PC-3 (cell line): ENCODE data around the gene ST8SIA4. TPM values are rescaled to one million over a fixed set of nuclear protein-coding genes. Genes with fewer than 3 reads are reported as not detected.

Experiments used
- ATAC-seq: fragments of 200-7000 bp; cut with Tn5 transposase; 2 replicates; pipeline ENCODE4 v1.9.1; 2020; ENCODE audit warnings: mild to moderate bottlenecking, moderate library complexity
- BruUV-seq: library from RNA; stranded (reverse); fragments of 400-500 nt; replicated peaks from 2 replicates; lab custom pipeline; 2021; lab: Mats Ljungman, UMichigan
- CTCF ChIA-PET: fragments of 300-600 bp; sonication (Branson Sonifier 250); formaldehyde crosslinking; loops from one replicate; lab custom pipeline; 2022; ENCODE audit warnings: antibody characterized with exemption; lab: Charles Lee
- POLR2A ChIA-PET: fragments of 300-600 bp; sonication (Branson Sonifier 250); formaldehyde crosslinking; loops from one replicate; lab custom pipeline; 2022; ENCODE audit warnings: antibody characterized with exemption; ENCODE audit not compliant: unreplicated experiment; lab: Charles Lee
- DNase-seq: peaks from one replicate; pipeline ENCODE4 v3.0.0-alpha.2; 2015
- H2AFZ ChIP-seq: fragments of 300-600 bp; sonication (generic); 2 replicates; pipeline ENCODE4 v1.6.0; 2016; ENCODE audit warnings: antibody characterized with exemption, low read length
- H3F3A ChIP-seq: fragments of 300-600 bp; sonication (generic); one replicate; pipeline ENCODE4 v1.6.0; 2017; ENCODE audit warnings: antibody characterized with exemption, low read length, control low read depth, mild to moderate bottlenecking; ENCODE audit not compliant: unreplicated experiment
- H3K27ac ChIP-seq: fragments of 300-600 bp; sonication (generic); 2 replicates; pipeline ENCODE4 v1.5.1; 2016; ENCODE audit warnings: mild to moderate bottlenecking, low read length
- H3K27me3 ChIP-seq: fragments of 300-600 bp; sonication (generic); 2 replicates; pipeline ENCODE4 v1.6.1; 2016; ENCODE audit warnings: low read length, mixed read lengths
- H3K36me3 ChIP-seq: fragments of 300-600 bp; sonication (generic); 2 replicates; pipeline ENCODE4 v1.6.1; 2016; ENCODE audit warnings: low read depth, mixed run types, low read length, mixed read lengths
- H3K4me1 ChIP-seq: fragments of 300-600 bp; sonication (generic); 2 replicates; pipeline ENCODE4 v1.5.1; 2016; ENCODE audit warnings: low read length; ENCODE audit not compliant: insufficient read depth
- H3K4me2 ChIP-seq: fragments of 300-600 bp; sonication (generic); 2 replicates; pipeline ENCODE4 v1.6.0; 2016; ENCODE audit warnings: low read length
- H3K4me3 ChIP-seq: fragments of 300-600 bp; sonication (generic); 2 replicates; pipeline ENCODE4 v1.5.1; 2016; ENCODE audit warnings: mild to moderate bottlenecking, low read length, mixed read lengths
- H3K79me2 ChIP-seq: fragments of 300-600 bp; sonication (generic); 2 replicates; pipeline ENCODE4 v1.6.1; 2017; ENCODE audit warnings: low read length, mixed read lengths
- H3K9ac ChIP-seq: fragments of 300-600 bp; sonication (generic); 2 replicates; pipeline ENCODE4 v1.6.0; 2016; ENCODE audit warnings: mild to moderate bottlenecking, low read length
- H3K9me2 ChIP-seq: fragments of 300-600 bp; sonication (generic); replicated peaks from 2 replicates; pipeline ENCODE4 v1.6.1; 2016; ENCODE audit warnings: mixed run types, low read length, mixed read lengths
- H3K9me3 ChIP-seq: fragments of 300-600 bp; sonication (generic); 2 replicates; pipeline ENCODE4 v1.6.1; 2016; ENCODE audit warnings: low read length, mixed read lengths
- H4K20me1 ChIP-seq: fragments of 300-600 bp; sonication (generic); 2 replicates; pipeline ENCODE4 v1.6.1; 2016; ENCODE audit warnings: low read length, mixed read lengths
- CTCF ChIP-seq: fragments of 300-600 bp; sonication (generic); conservative IDR thresholded peaks from 2 replicates; pipeline ENCODE4 v1.5.1; 2017; ENCODE audit warnings: antibody characterized with exemption, low read depth, mild to moderate bottlenecking, low read length
- EZH2 ChIP-seq: fragments of 300-600 bp; sonication (generic); IDR thresholded peaks from one replicate; pipeline ENCODE4 v1.6.1; 2017; ENCODE audit warnings: antibody characterized with exemption, mild to moderate bottlenecking, low read length; ENCODE audit not compliant: unreplicated experiment
- EZH2phosphoT487 ChIP-seq: fragments of 300-600 bp; sonication (generic); IDR thresholded peaks from 2 replicates; pipeline ENCODE4 v1.6.1; 2018; ENCODE audit warnings: mild to moderate bottlenecking, antibody characterized with exemption, low read length, borderline replicate concordance
- intact Hi-C: fragments of 100-400 bp; cut with micrococcal nuclease; formaldehyde crosslinking; loops from 2 replicates; pipeline ENCODE4 v1.9.0; 2023
- total RNA-seq: library from RNA; depleted of rRNA; stranded (reverse); fragments of >200 nt; gene quantifications from 2 replicates; pipeline ENCODE4 v1.2.3, GENCODE V29; 2014

ST8SIA4 gene
- total RNA-seq, 1 experiment from 2014 or later = 0.91 TPM

GRCh38 chr5:100828898-100829356, 74.2 kb downstream of the ST8SIA4 start:
- H3K4me1 ChIP-seq = peaks cover 24% of the 10 kb centered on the region
- no peak for TF ChIP-seq EZH2phosphoT487
- ATAC-seq = no peak
- H3K79me2 ChIP-seq = no peaks in the 10 kb centered on the region
- H3F3A ChIP-seq = no peaks in the 10 kb centered on the region
- no peaks in the 10 kb centered on the region for H3K27me3 ChIP-seq
- BruUV-seq = no TSS peak
- no peaks in the 10 kb centered on the region for H3K36me3 ChIP-seq
- no peaks in the 10 kb centered on the region for H4K20me1 ChIP-seq
- H3K4me3 ChIP-seq = no peak overlapping the region
- no peak overlapping the region for H3K27ac ChIP-seq
- H3K9me2 ChIP-seq = no peaks in the 10 kb centered on the region
- H3K9me3 ChIP-seq = no peaks in the 10 kb centered on the region
- no peak overlapping the region for H3K9ac ChIP-seq
- intact Hi-C loops = loop anchor here (5.0 kb wide), 1 partner anchor 73 kb away; the partner anchor contains the start of gene ST8SIA4
- CTCF ChIA-PET = no interaction called here
- peak overlapping the region; percentile 62; the same call in 1 of the 2 replicates for H2AFZ ChIP-seq
- DNase-seq = no peak
- POLR2A ChIA-PET = no interaction called here
- 0 out of 2 replicates have a peak overlapping the region, but pooled peaks have one; percentile 58 for H3K4me2 ChIP-seq

- ChIA-PET POLR2A (interaction anchor here (0.6 kb wide), 1 partner anchor 29 kb away, joined by 3 read pairs; no protein-coding TSS in a partner anchor), CTCF (interaction anchor here (0.9 kb wide), 1 partner anchor 13 kb away, joined by 4 read pairs; no protein-coding TSS in a partner anchor)
- peak overlapping the region; percentile 62 for H2AFZ ChIP-seq
- peak; percentile 2; the same call in 1 of the 2 replicates for ATAC-seq
- intact Hi-C loops = loop anchor here (5.0 kb wide), 1 partner anchor 74 kb away; the partner anchor contains the start of gene ST8SIA4
- peak overlapping the region; percentile 6; the same call in 1 of the 2 replicates for H3K4me3 ChIP-seq
- no peak overlapping the region; the same call in 1 of the 2 replicates for H3K9ac ChIP-seq
- H3K4me1 ChIP-seq = peaks cover 31% of the 10 kb centered on the region
- no peak for TF ChIP-seq EZH2phosphoT487
- TF ChIP-seq EZH2 = no peak
- TF ChIP-seq CTCF = no peak
- no peaks in the 10 kb centered on the region for H3K9me2 ChIP-seq
- no peaks in the 10 kb centered on the region for H4K20me1 ChIP-seq
- no peaks in the 10 kb centered on the region for H3K79me2 ChIP-seq
- H3K9me3 ChIP-seq = no peaks in the 10 kb centered on the region
- no peak for DNase-seq
- H3K27me3 ChIP-seq = no peaks in the 10 kb centered on the region
- peak overlapping the region; percentile 61 for H3K27ac ChIP-seq
- peak overlapping the region; percentile 58 for H3K4me2 ChIP-seq
- H3K36me3 ChIP-seq = no peaks in the 10 kb centered on the region
- BruUV-seq = no TSS peak
- no peaks in the 10 kb centered on the region for H3F3A ChIP-seq
Measured at GRCh38 chr5:100828071-100828897, 74.8 kb downstream of the ST8SIA4 start.

GRCh38 chr5:100827481-100827889, 75.6 kb downstream of the ST8SIA4 start:
- POLR2A ChIA-PET = no interaction called here
- DNase-seq (peak; percentile 94), ATAC-seq (peak; percentile 83)
- CTCF ChIA-PET = interaction anchor here (0.9 kb wide), 1 partner anchor 14 kb away, joined by 4 read pairs; no protein-coding TSS in a partner anchor
- no peaks in the 10 kb centered on the region for H3K27me3 ChIP-seq
- H3K4me3 ChIP-seq = peak overlapping the region; percentile 6; the same call in 1 of the 2 replicates
- no peak for TF ChIP-seq EZH2phosphoT487
- no peak for TF ChIP-seq CTCF
- TF ChIP-seq EZH2 = no peak
- no peak overlapping the region; the same call in 1 of the 2 replicates for H3K9ac ChIP-seq
- H2AFZ ChIP-seq = peak overlapping the region; percentile 62
- no peaks in the 10 kb centered on the region for H3K36me3 ChIP-seq
- peaks cover 35% of the 10 kb centered on the region for H3K4me1 ChIP-seq
- H3K79me2 ChIP-seq = no peaks in the 10 kb centered on the region
- intact Hi-C loops = loop anchor here (1.0 to 5.0 kb wide), 3 partner anchors 75 to 193 kb away; partner anchors contain the start of gene ST8SIA4
- H4K20me1 ChIP-seq = no peaks in the 10 kb centered on the region
- H3K4me2 ChIP-seq = peak overlapping the region; percentile 58
- no TSS peak for BruUV-seq
- no peaks in the 10 kb centered on the region for H3K9me2 ChIP-seq
- no peaks in the 10 kb centered on the region for H3K9me3 ChIP-seq
- peak overlapping the region; percentile 61 for H3K27ac ChIP-seq
- no peaks in the 10 kb centered on the region for H3F3A ChIP-seq
